ENCODE measurements around the gene ZBTB7B.

The ZBTB7B gene

DNA sequence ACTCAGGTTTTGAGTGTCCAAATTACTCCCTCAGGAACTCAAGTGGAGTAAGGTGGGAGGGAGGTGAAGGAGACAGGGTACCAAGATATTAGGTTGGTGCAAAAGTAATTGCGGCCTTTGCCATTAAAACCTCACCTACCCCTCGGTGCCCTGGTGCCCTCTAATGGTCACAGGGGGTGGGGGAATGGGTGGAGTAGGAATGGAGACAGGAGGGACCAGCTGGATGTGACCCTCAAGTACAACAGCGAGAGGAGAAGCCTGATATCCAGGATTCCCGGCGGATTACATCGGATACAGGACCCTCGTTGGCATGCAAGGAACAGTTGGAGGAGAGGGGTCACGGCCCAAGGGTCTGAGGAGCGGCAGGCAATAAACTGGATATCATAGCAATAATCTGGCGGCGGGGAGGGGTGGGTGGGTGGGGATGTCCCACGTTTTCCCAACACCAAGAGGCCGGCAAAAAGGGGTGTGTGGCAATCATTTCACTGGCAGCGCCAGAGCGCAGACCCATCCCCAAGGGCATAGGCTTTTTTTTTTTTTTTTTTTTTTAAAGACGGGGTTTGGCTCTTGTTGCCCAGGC is 4.3 kb upstream of the ZBTB7B start:
- TF ChIP-seq EGR1 (IDR thresholded peaks at IDR 0.05) (no peak), NFIC (IDR thresholded peaks at IDR 0.05) (no peak), CEBPB (IDR thresholded peaks at IDR 0.05) (no peak), CREB1 (IDR thresholded peaks at IDR 0.05; ENCODE audit: low read depth) (no peak), TAF1 (IDR thresholded peaks at IDR 0.05; ENCODE audit: low read depth) (no peak), RAD21 (IDR thresholded peaks at IDR 0.05; ENCODE audit: low read depth) (no peak), ZBTB7A (IDR thresholded peaks at IDR 0.05; ENCODE audit: low read depth) (no peak), TCF12 (IDR thresholded peaks at IDR 0.05; ENCODE audit: low read depth) (no peak), YY1 (IDR thresholded peaks at IDR 0.05; ENCODE audit: low read depth) (no peak), EP300 (IDR thresholded peaks at IDR 0.05; ENCODE audit: borderline replicate concordance) (no peak), FOXM1 (IDR thresholded peaks at IDR 0.05; ENCODE audit: borderline replicate concordance, low read depth) (no peak), TEAD4 (IDR thresholded peaks at IDR 0.05) (no peak)
- TF ChIP-seq, protein P1, sequence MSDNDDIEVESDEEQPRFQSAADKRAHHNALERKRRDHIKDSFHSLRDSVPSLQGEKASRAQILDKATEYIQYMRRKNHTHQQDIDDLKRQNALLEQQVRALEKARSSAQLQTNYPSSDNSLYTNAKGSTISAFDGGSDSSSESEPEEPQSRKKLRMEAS (IDR thresholded peaks at IDR 0.05) = no peak
- TF ChIP-seq, protein P2, sequence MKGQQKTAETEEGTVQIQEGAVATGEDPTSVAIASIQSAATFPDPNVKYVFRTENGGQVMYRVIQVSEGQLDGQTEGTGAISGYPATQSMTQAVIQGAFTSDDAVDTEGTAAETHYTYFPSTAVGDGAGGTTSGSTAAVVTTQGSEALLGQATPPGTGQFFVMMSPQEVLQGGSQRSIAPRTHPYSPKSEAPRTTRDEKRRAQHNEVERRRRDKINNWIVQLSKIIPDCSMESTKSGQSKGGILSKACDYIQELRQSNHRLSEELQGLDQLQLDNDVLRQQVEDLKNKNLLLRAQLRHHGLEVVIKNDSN (IDR thresholded peaks at IDR 0.05) = no peak
- TF ChIP-seq, protein P3, sequence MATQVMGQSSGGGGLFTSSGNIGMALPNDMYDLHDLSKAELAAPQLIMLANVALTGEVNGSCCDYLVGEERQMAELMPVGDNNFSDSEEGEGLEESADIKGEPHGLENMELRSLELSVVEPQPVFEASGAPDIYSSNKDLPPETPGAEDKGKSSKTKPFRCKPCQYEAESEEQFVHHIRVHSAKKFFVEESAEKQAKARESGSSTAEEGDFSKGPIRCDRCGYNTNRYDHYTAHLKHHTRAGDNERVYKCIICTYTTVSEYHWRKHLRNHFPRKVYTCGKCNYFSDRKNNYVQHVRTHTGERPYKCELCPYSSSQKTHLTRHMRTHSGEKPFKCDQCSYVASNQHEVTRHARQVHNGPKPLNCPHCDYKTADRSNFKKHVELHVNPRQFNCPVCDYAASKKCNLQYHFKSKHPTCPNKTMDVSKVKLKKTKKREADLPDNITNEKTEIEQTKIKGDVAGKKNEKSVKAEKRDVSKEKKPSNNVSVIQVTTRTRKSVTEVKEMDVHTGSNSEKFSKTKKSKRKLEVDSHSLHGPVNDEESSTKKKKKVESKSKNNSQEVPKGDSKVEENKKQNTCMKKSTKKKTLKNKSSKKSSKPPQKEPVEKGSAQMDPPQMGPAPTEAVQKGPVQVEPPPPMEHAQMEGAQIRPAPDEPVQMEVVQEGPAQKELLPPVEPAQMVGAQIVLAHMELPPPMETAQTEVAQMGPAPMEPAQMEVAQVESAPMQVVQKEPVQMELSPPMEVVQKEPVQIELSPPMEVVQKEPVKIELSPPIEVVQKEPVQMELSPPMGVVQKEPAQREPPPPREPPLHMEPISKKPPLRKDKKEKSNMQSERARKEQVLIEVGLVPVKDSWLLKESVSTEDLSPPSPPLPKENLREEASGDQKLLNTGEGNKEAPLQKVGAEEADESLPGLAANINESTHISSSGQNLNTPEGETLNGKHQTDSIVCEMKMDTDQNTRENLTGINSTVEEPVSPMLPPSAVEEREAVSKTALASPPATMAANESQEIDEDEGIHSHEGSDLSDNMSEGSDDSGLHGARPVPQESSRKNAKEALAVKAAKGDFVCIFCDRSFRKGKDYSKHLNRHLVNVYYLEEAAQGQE (IDR thresholded peaks at IDR 0.05; ENCODE audit: low read depth) = no peak

DNA sequence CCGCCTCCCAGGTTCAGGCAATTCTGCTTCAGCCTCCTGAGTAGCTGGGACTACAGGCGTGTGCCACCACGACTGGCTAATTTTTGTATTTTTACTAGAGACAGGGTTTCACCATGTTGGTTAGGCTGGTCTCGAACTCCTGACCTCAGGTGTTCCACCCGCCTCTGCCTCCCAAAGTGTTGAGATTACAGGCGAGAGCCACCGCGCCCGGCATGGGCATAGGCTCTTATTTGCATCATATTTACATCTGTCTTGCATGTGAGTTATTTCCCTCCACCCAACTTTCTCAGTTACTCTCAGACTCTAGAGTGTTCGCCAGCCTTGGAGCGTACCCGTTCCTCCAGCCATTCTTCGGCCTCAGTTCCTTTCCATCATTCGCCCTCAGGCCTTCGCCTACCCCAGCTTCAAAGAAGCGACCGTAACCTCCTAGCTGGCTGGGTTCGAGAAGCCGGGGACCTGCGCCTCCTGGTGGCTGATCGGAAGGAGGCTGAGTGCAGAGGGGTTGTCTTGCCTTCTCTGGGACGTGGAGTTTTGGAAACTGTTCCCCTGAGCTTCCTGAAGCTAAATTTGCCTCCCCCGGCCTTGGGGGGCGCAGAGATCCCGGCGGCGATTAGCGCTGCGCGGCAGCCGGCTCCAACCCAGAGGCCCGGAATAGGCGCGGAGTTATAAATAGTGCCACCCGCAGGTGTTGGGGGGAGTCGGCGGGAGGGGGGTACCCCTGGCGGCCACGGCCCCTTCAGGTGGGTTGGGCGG is 3.6 kb upstream of the ZBTB7B start:
- no peak for TF ChIP-seq ZBTB7A (IDR thresholded peaks at IDR 0.05; ENCODE audit: low read depth)
- TF ChIP-seq, protein P2 (IDR thresholded peaks at IDR 0.05) = no peak
- no peak for TF ChIP-seq TCF12 (IDR thresholded peaks at IDR 0.05; ENCODE audit: low read depth)
- no peak for TF ChIP-seq CEBPB (IDR thresholded peaks at IDR 0.05)
- TF ChIP-seq RAD21 (IDR thresholded peaks at IDR 0.05; ENCODE audit: low read depth) = peak; percentile 63
- TF ChIP-seq YY1 (IDR thresholded peaks at IDR 0.05; ENCODE audit: low read depth) = no peak
- TF ChIP-seq FOXM1 (IDR thresholded peaks at IDR 0.05; ENCODE audit: borderline replicate concordance, low read depth) = no peak
- TF ChIP-seq CREB1 (IDR thresholded peaks at IDR 0.05; ENCODE audit: low read depth) = no peak
- TF ChIP-seq TAF1 (IDR thresholded peaks at IDR 0.05; ENCODE audit: low read depth) = no peak

DNA sequence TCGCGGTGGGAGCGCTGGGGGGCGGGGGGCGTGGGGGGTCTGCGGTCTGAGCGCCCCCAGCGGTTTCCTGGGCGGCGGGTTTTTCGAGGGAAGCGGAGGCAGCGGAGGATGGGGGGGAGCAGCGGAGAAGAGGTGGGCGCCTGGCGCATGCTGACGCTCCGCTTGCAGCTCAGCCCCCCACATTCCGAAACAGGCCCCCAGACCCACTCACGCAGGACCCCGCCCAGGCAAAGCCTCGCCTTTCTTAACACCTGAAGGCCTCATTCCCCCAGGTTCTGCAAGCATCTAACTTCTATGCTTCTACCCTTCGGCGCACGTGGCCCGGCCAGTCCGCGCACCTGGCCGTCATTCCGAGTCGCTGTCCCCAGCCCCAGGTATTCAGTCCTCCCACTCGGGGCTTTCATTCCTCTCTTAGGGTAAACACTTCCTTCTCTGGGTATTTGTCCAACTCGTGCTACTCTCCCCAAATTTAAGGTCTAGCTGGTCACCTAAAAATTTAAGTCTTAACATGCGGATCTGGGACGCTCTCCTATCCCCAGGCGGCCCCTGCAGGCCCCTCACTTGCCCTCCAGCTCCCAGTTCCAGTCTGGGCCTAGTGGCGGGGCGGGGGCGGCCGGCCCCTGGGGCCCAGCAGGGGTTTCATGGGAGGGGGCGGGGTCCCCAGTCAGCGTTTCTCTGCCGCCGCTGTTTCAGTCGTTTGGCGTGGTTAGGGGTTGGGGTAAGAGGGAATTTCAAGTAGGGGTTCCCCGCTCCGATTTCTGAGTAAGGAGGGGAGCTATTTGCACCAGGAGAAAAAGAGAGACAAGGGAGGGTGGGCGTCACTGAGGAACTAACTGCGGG is 2.8 kb upstream of the ZBTB7B start:
- TF ChIP-seq CREB1 (IDR thresholded peaks at IDR 0.05; ENCODE audit: low read depth) = no peak
- TF ChIP-seq, protein P1 (IDR thresholded peaks at IDR 0.05) = peak; percentile 90
- TF ChIP-seq, protein P2 (IDR thresholded peaks at IDR 0.05) = peak; percentile 13; the same call in 1 of the 2 replicates

DNA sequence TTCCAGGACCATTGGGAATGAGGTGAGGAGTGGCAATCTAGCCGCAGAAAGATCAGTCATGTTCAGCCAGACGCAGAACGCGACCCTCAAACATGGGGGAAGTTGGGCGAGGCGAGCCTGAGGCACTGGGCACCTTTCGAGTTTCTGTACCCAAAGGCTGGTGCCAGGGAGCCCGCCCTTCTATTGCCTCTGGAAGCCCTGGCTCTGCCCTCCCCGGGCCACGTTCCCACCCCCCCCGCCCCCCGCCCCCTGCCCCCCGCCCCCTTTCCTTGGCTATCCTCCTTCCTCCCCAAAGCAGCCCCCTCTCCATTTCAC is 2.2 kb upstream of the ZBTB7B start:
- TF ChIP-seq CREB1 (IDR thresholded peaks at IDR 0.05; ENCODE audit: low read depth) = no peak

DNA sequence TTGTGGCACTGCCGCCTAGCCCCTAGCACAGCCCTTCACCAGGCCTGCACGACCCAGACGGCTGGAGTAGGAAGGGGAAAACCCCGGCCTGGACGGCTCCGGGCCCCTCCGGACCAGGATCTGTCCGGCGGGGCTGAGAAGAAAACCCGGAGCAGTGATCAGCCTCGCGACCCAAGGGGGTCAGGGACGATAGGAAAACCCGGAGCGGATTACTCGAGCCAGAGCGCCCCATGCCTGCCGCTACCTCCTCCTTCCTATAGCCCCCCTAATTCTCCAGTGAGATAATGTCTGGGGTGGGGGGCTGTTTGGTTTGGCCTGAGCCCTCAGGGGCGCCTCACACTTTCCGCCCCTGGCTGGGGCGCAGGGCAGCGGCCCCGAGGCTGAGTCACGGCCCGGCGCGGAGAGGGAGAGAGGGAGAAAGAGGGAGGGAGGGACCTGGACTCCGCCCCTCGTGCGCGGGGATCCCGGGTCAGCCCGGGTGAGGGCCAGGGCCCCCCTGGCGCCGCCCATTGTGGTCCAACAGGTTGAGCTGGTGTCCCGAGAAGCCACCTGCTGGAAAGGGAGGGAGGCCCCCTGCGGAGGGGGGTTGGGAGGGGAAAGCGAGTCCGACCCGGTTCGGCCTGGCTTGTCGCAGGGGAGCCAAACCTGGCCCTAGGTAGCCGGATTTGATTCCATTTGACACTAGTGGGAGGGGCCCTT is 1.7 kb upstream of the ZBTB7B start:
- TF ChIP-seq ZBTB7A (IDR thresholded peaks at IDR 0.05; ENCODE audit: low read depth) = peak; percentile 81
- TF ChIP-seq CEBPB (IDR thresholded peaks at IDR 0.05) = no peak
- 0 out of 2 replicates have a peak, but pooled peaks have one; percentile 10 for TF ChIP-seq EGR1 (IDR thresholded peaks at IDR 0.05)
- TF ChIP-seq EP300 (IDR thresholded peaks at IDR 0.05; ENCODE audit: borderline replicate concordance) = peak; percentile 91
- TF ChIP-seq, protein P3 (IDR thresholded peaks at IDR 0.05; ENCODE audit: low read depth) = no peak; the same call in 1 of the 2 replicates
- peak; percentile 61 for TF ChIP-seq YY1 (IDR thresholded peaks at IDR 0.05; ENCODE audit: low read depth)
- 0 out of 2 replicates have a peak, but pooled peaks have one; percentile 9 for TF ChIP-seq CREB1 (IDR thresholded peaks at IDR 0.05; ENCODE audit: low read depth)
- TF ChIP-seq, protein P2 (IDR thresholded peaks at IDR 0.05) = 0 out of 2 replicates have a peak, but pooled peaks have one; percentile 29
- TF ChIP-seq NFIC (IDR thresholded peaks at IDR 0.05) = peak; percentile 83
- TF ChIP-seq FOXM1 (IDR thresholded peaks at IDR 0.05; ENCODE audit: borderline replicate concordance, low read depth) = peak; percentile 77
- TF ChIP-seq TAF1 (IDR thresholded peaks at IDR 0.05; ENCODE audit: low read depth) = no peak; the same call in 1 of the 2 replicates
- peak; percentile 96 for TF ChIP-seq TCF12 (IDR thresholded peaks at IDR 0.05; ENCODE audit: low read depth)
- TF ChIP-seq RAD21 (IDR thresholded peaks at IDR 0.05; ENCODE audit: low read depth) = no peak
- peak; percentile 69 for TF ChIP-seq TEAD4 (IDR thresholded peaks at IDR 0.05)
- TF ChIP-seq, protein P1 (IDR thresholded peaks at IDR 0.05) = peak; percentile 87

All from Ishikawa (cell line).